ENCODE data around the gene MOB3C. TPM values are rescaled to one million over a fixed set of nuclear protein-coding genes. Genes with fewer than 3 reads are reported as not detected.

The MOB3C gene
- total RNA-seq, 1 donor from 2014 or later: 5.8 TPM

GRCh38 chr1:46637444-46638083, 21.0 kb upstream of the MOB3C start:
- TF ChIP-seq CTCF (conservative IDR thresholded peaks at IDR 0.05; ENCODE audit: low read depth, low read length): no peak
- DNase-seq (ENCODE audit: low read depth): no peak
- H3K4me3 ChIP-seq (ENCODE audit: low read depth, low read length): no peak overlapping the region

GRCh38 chr1:46635205-46635604, 18.6 kb upstream of the MOB3C start:
- TF ChIP-seq CTCF (conservative IDR thresholded peaks at IDR 0.05; ENCODE audit: low read depth, low read length): no peak

GRCh38 chr1:46630719-46631118, 14.1 kb upstream of the MOB3C start:
- DNase-seq (ENCODE audit: low read depth): no peak
- no peak for TF ChIP-seq CTCF (conservative IDR thresholded peaks at IDR 0.05; ENCODE audit: low read depth, low read length)
- H3K4me3 ChIP-seq (ENCODE audit: low read depth, low read length): no peak overlapping the region

More at GRCh38 chr1:46635205-46635604, 18.6 kb upstream of the MOB3C start:
- H3K4me3 ChIP-seq (ENCODE audit: low read depth, low read length): no peak overlapping the region
- DNase-seq (ENCODE audit: low read depth): no peak

GRCh38 chr1:46623743-46624644, 7.4 kb upstream of the MOB3C start:
- H3K4me3 ChIP-seq (ENCODE audit: low read depth, low read length): no peak overlapping the region
- no peak for TF ChIP-seq CTCF (conservative IDR thresholded peaks at IDR 0.05; ENCODE audit: low read depth, low read length)
- DNase-seq (ENCODE audit: low read depth): no peak

- DNase-seq (ENCODE audit: low read depth): no peak
- peak; percentile 65 for TF ChIP-seq CTCF (conservative IDR thresholded peaks at IDR 0.05; ENCODE audit: low read depth, low read length)
- no peak overlapping the region for H3K4me3 ChIP-seq (ENCODE audit: low read depth, low read length)
These were observed 5.7 kb upstream of the MOB3C start for GRCh38 chr1:46622344-46622743.

- no peak overlapping the region for H3K4me3 ChIP-seq (ENCODE audit: low read depth, low read length)
- DNase-seq (ENCODE audit: low read depth): no peak
- no peak for TF ChIP-seq CTCF (conservative IDR thresholded peaks at IDR 0.05; ENCODE audit: low read depth, low read length)
These were observed 5.3 kb upstream of the MOB3C start for GRCh38 chr1:46621930-46622329.
